Subcutaneous abdominal adipose tissue (tissue), 5 donors: ENCODE results near the gene KCND3.

ENCODE experiments used
- H3K27ac ChIP-seq: one replicate; pipeline ENCODE4 v1.7.0; 2013; ENCODE audit warnings: low read depth, mild to moderate bottlenecking, inconsistent platforms, low read length, moderate library complexity
- H3K27me3 ChIP-seq, 5 donors: one replicate each; pipeline ENCODE4 v1.7.0; 2013; ENCODE audit warnings: low read length in 5 of 5, inconsistent platforms in 1 of 5; ENCODE audit not compliant: control insufficient read depth in 5 of 5, insufficient read depth in 4 of 5
- H3K36me3 ChIP-seq, 5 donors: one replicate each; pipeline ENCODE4 v1.7.0; 2013; ENCODE audit warnings: low read length in 5 of 5; ENCODE audit not compliant: control insufficient read depth in 5 of 5, insufficient read depth in 5 of 5
- H3K4me1 ChIP-seq, 5 donors: one replicate each; pipeline ENCODE4 v1.7.0; 2013; ENCODE audit warnings: low read length in 5 of 5, mild to moderate bottlenecking in 3 of 5, moderate library complexity in 1 of 5; ENCODE audit not compliant: control insufficient read depth in 5 of 5, insufficient read depth in 5 of 5
- H3K4me3 ChIP-seq, 5 donors: one replicate each; pipeline ENCODE4 v1.7.0; 2013; ENCODE audit warnings: low read length in 5 of 5, low read depth in 1 of 5
- H3K9ac ChIP-seq, 5 donors: one replicate each; pipeline ENCODE4 v1.7.0; 2013; ENCODE audit warnings: low read length in 5 of 5, mild to moderate bottlenecking in 4 of 5, moderate library complexity in 3 of 5
- H3K9me3 ChIP-seq, 5 donors: one replicate each; pipeline ENCODE4 v1.7.0; 2013; ENCODE audit warnings: low read length in 5 of 5; ENCODE audit not compliant: control insufficient read depth in 5 of 5
- donor health status: healthy.
- donor health status: healthy.
- donor health status: healthy.
- donor health status: healthy.
- donor health status: healthy.

Gene KCND3

GRCh38 chr1:111928531-111928930 is 60.9 kb downstream of the KCND3 start:
- Histone ChIP-seq H3K27ac (no peak overlapping the region), H3K27me3 (no peaks in the 10 kb centered on the region), H3K9ac (no peak overlapping the region), H3K36me3 (no peaks in the 10 kb centered on the region), H3K4me3 (no peak overlapping the region), H3K9me3 (no peaks in the 10 kb centered on the region), H3K4me1 (peaks cover 0 to 5% (median 0%) of the 10 kb centered on the region in 5 donors)

GRCh38 chr1:111927652-111928051 is 61.8 kb downstream of the KCND3 start:
- Histone ChIP-seq H3K9me3 (no peaks in the 10 kb centered on the region), H3K4me1 (peaks cover 0 to 5% (median 0%) of the 10 kb centered on the region in 5 donors)

DNA sequence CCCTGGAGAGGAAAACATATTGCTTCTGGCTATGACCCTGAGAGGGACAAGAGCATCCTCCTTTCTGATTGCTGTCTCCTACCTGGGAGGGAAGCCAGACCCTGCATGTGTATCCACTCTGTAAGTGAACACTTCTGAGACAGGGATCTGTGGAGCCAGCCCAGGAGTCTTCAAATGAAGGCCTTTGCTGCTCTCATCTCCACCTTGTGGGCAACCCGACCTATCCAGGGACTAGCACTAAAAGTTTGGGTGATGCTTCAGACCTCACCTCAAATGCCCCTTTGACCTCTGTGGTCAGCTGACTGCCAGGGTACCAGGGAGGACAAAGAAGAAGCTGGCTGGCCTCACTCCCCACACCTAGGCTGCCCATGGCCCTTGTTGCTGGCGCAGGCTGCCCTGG is 64.7 kb downstream of the KCND3 start:
- no peaks in the 10 kb centered on the region for H3K36me3 ChIP-seq
- H3K9ac ChIP-seq = no peak overlapping the region
- peaks cover 0 to 18% (median 9%) of the 10 kb centered on the region in 5 donors for H3K4me1 ChIP-seq
- H3K27ac ChIP-seq = no peak overlapping the region
- no peak overlapping the region for H3K4me3 ChIP-seq
- H3K27me3 ChIP-seq = no peaks in the 10 kb centered on the region
- no peaks in the 10 kb centered on the region for H3K9me3 ChIP-seq

More at GRCh38 chr1:111927652-111928051, 61.8 kb downstream of the KCND3 start:
- H3K4me3 ChIP-seq = no peak overlapping the region
- no peak overlapping the region for H3K27ac ChIP-seq
- no peak overlapping the region for H3K9ac ChIP-seq
- no peaks in the 10 kb centered on the region for H3K36me3 ChIP-seq
- no peaks in the 10 kb centered on the region for H3K27me3 ChIP-seq

DNA sequence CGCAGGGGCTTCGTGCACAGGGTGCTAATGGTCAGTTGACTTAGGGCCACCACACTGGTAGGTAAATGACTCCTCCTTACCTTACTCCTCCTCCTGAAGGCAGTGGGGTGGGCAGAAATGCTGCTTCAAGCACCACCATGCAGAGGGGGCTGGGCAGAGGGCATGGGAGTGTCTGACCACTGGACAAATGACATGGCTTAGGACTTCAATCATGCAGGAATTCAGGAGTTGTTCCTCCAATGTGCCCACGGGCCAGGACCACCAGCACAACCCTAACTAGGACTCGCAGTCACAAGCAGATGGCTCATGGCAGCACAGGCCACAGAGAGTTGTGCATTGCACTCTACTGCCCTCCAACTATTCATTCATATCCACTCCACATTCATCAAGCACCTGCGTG is 65.7 kb downstream of the KCND3 start:
- H3K9me3 ChIP-seq = no peaks in the 10 kb centered on the region
- no peak overlapping the region for H3K27ac ChIP-seq
- H3K27me3 ChIP-seq = no peaks in the 10 kb centered on the region
- no peaks in the 10 kb centered on the region for H3K36me3 ChIP-seq
- H3K4me3 ChIP-seq = no peak overlapping the region
- peaks cover 0 to 18% (median 9%) of the 10 kb centered on the region in 5 donors for H3K4me1 ChIP-seq
- H3K9ac ChIP-seq = no peak overlapping the region

GRCh38 chr1:111921948-111922347 is 67.5 kb downstream of the KCND3 start:
- H3K27ac ChIP-seq = no peak overlapping the region
- no peaks in the 10 kb centered on the region for H3K27me3 ChIP-seq
- no peak overlapping the region for H3K4me3 ChIP-seq
- H3K4me1 ChIP-seq = peaks cover 0 to 18% (median 9%) of the 10 kb centered on the region in 5 donors
- no peaks in the 10 kb centered on the region for H3K36me3 ChIP-seq
- H3K9ac ChIP-seq = no peak overlapping the region
- no peaks in the 10 kb centered on the region for H3K9me3 ChIP-seq

DNA sequence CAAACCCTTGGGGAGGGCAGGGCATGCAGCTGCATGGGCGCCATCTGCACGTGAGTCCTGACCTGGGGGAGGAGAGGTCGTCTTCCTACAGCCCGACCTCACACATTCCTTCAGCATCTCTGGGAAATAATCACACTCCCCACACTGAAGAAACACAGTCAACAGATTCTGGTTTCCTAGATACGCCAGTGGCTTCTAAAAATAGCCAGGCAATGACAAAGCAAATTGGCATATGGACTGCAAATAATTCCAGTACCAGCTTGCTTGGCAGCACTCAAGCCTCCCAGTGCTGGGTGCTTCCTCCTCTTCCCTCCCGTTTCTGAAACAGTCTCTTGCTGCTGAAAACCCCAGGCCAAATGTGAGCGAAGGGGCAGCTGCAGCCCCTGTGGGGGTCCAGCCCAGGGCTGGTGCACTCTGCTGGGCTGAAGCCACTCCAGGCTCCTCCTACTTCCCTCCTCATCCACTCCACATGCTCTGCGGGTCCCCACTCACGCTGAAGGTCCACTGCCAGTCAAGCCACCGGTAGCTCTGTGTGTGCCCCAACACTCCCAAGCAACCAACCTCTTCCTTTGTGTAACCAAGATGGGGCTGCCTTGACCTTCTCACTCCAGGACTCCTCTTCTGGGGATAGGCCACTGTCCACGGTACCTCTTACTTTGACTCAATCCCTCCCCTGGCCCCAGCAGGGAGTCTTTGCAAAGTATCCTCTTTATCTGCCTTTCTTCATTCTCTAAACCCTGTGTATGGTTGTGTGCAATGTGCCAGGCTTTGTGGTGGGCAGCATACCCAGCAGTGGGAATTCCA is 69.0 kb downstream of the KCND3 start:
- Histone ChIP-seq H3K27ac (no peak overlapping the region), H3K4me3 (no peak overlapping the region), H3K4me1 (peaks cover 0 to 18% (median 9%) of the 10 kb centered on the region in 5 donors)

DNA sequence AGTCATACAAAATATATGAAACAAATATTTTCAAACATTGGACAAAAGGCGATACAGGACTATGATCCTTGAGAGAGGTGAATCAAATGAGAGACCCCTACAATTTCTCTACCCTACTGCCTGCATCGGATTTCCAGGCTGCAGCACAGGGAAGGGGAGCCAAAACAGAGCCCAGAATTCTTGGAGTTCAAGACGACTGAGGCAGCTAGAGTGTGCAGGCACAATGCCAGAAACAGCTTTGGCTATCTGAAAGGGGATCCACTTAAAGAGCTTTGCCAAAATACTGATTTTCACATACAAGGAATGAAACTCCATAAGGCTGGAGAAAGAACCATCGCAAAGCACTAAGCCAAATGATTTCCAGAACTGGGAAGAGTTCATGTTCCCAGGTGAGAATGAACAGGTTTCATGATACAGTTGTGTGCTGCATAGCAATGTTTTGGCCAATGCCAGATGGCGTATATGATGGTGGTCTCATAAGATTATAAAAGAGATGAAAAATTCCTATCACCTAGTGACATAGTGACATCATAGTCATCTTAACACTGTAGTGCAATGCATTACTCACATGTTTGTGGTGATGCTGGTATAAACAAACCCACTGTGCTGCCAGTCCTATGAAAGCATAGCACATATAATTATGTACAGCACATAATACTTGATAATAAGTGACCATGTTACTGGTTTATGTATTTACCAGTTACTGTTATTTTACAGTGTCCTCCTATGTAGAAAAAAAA is 77.5 kb downstream of the KCND3 start:
- Histone ChIP-seq H3K9ac (no peak overlapping the region), H3K4me1 (no peaks in the 10 kb centered on the region), H3K27me3 (peaks cover 0 to 7% (median 0%) of the 10 kb centered on the region in 5 donors), H3K27ac (no peak overlapping the region), H3K4me3 (no peak overlapping the region), H3K9me3 (peaks cover 0 to 2% (median 0%) of the 10 kb centered on the region in 5 donors), H3K36me3 (no peaks in the 10 kb centered on the region)

More for the DNA sequence above, 69.0 kb downstream of the KCND3 start:
- H3K9ac ChIP-seq = no peak overlapping the region
- no peaks in the 10 kb centered on the region for H3K27me3 ChIP-seq
- no peaks in the 10 kb centered on the region for H3K36me3 ChIP-seq
- H3K9me3 ChIP-seq = no peaks in the 10 kb centered on the region

DNA sequence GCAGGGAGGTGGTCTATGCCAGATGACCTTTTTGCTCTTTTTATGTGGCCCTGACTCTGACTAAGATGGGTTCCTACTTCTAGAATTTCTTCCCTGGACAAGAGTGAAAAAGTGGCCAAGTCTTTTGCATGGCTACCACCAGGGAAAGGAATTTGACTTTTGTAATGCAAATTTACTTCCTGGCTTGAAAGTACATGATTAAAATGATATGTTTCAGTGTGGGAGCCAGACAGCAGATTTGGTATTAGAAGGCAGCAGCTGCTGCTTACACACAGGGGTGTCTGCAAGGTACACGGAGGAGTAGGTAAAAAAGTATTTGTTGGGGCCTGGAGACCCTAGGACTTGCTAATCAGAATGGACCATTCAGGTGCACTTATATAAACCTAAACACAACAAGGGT is 78.4 kb downstream of the KCND3 start:
- H3K9me3 ChIP-seq = peaks cover 0 to 2% (median 0%) of the 10 kb centered on the region in 5 donors
- H3K27me3 ChIP-seq = peaks cover 0 to 8% (median 0%) of the 10 kb centered on the region in 5 donors
- H3K4me3 ChIP-seq = no peak overlapping the region
- no peaks in the 10 kb centered on the region for H3K36me3 ChIP-seq
- H3K27ac ChIP-seq = no peak overlapping the region
- H3K4me1 ChIP-seq = no peaks in the 10 kb centered on the region
- no peak overlapping the region for H3K9ac ChIP-seq

DNA sequence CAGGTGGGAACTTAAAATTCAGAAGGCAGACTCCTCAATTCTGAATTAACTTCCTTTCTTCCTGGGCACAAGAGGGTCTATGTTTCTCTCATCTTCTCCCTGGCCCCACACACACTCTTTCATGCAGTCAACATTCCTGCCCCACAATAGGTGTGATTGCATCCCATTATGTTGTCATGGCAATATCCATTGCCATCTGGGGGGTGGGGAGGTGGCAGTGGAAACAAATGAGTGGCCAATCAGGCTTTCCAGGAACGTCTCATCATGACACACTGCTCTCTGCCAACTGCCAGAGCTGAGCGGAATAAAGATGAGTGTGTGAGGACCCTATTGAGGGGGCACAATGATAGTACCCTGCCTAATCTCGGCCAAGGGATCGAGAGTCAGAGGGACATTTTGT is 80.4 kb downstream of the KCND3 start:
- Histone ChIP-seq H3K27ac (no peak overlapping the region), H3K9me3 (no peaks in the 10 kb centered on the region), H3K4me3 (no peak overlapping the region), H3K27me3 (peaks cover 0 to 11% (median 0%) of the 10 kb centered on the region in 5 donors), H3K36me3 (no peaks in the 10 kb centered on the region), H3K4me1 (peaks cover 0 to 3% (median 0%) of the 10 kb centered on the region in 5 donors), H3K9ac (no peak overlapping the region)

DNA sequence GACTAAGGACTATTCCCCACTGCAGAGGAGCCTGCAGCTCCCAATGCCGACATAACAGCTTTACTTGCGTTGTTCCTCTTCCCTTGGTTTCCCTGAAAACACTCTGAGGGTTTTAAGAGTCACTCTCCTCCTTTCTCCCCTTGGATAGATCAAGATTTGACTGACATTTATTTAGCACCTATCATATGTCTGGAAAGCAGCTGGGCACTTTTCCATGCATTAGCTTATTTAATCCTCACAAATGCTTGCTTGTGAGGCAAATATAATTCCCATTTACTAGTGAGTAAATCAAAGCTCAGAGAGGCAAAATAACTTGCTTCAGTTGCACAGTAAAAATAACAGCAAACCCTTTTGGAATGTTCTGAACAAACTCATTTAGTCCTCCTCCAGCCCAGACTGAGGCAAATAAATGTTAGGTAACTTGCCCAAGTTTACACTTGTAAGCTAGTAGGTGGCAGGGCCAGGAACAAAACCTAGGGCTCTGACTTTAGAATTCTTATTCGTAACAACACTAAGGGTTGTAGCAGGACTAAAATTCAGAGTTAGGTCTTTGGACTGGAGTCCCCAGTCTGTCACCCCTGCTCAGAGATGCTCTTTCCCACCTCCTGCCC is 81.4 kb downstream of the KCND3 start:
- H3K27ac ChIP-seq = no peak overlapping the region
- no peaks in the 10 kb centered on the region for H3K36me3 ChIP-seq
- no peak overlapping the region for H3K4me3 ChIP-seq
- H3K9ac ChIP-seq = no peak overlapping the region
- no peaks in the 10 kb centered on the region for H3K9me3 ChIP-seq
- H3K4me1 ChIP-seq = peaks cover 0 to 3% (median 0%) of the 10 kb centered on the region in 5 donors
- H3K27me3 ChIP-seq = peaks cover 0 to 11% (median 0%) of the 10 kb centered on the region in 5 donors
